Panc1 (cell line): ENCODE results near the gene PECR. TPM values are rescaled to one million over a fixed set of nuclear protein-coding genes. Genes with fewer than 3 reads are reported as not detected.

Experiments used
- ATAC-seq: fragments of 200-7000 bp; cut with Tn5 transposase; 2 replicates; pipeline ENCODE4 v1.9.1; 2020; ENCODE audit warnings: mild to moderate bottlenecking, moderate library complexity
- BruUV-seq: library from RNA; stranded (reverse); fragments of 400-500 nt; replicated peaks from 2 replicates; lab custom pipeline; 2021; lab: Mats Ljungman, UMichigan
- CTCF ChIA-PET: fragments of 300-600 bp; sonication (Branson Sonifier 250); formaldehyde crosslinking; loops from one replicate; lab custom pipeline; 2022; ENCODE audit warnings: antibody characterized with exemption; lab: Charles Lee
- POLR2A ChIA-PET: fragments of 300-600 bp; sonication (Branson Sonifier 250); formaldehyde crosslinking; loops from one replicate; lab custom pipeline; 2022; ENCODE audit warnings: antibody characterized with exemption; lab: Charles Lee
- DNase-seq: peaks from one replicate; pipeline ENCODE4 v3.0.0-alpha.2; 2010; ENCODE audit warnings: low read depth, low spot score
- H3K27ac ChIP-seq: 2 replicates; pipeline ENCODE4 v1.5.1; 2011; ENCODE audit warnings: mild to moderate bottlenecking, low read length, inconsistent platforms
- H3K27me3 ChIP-seq: fragments of 200-500 bp; sonication (Bioruptor generic); 2 replicates; pipeline ENCODE4 v1.6.0; 2014; ENCODE audit warnings: low read length, inconsistent platforms; ENCODE audit not compliant: control insufficient read depth, insufficient read depth
- H3K36me3 ChIP-seq: fragments of 200-500 bp; sonication (Bioruptor generic); 2 replicates; pipeline ENCODE4 v1.5.1; 2014; ENCODE audit warnings: inconsistent platforms, mild to moderate bottlenecking, low read length, moderate library complexity; ENCODE audit not compliant: control insufficient read depth, insufficient read depth
- H3K4me1 ChIP-seq: 2 replicates; pipeline ENCODE4 v1.5.1; 2011; ENCODE audit warnings: inconsistent platforms, mild to moderate bottlenecking, low read length, moderate library complexity; ENCODE audit not compliant: control insufficient read depth, insufficient read depth
- H3K4me3 ChIP-seq, 2 experiments: 2 replicates each; pipeline ENCODE4 v1.5.1; 2011 to 2012; ENCODE audit warnings: low read depth in 2 of 2, low read length in 2 of 2, mild to moderate bottlenecking in 2 of 2, inconsistent platforms in 1 of 2, moderate library complexity in 1 of 2
- H3K9me3 ChIP-seq: fragments of 200-500 bp; sonication (Bioruptor generic); 2 replicates; pipeline ENCODE4 v1.5.1; 2014; ENCODE audit warnings: low read depth, mild to moderate bottlenecking, inconsistent platforms, low read length, moderate library complexity; ENCODE audit not compliant: control insufficient read depth, insufficient read depth
- POLR2AphosphoS5 ChIP-seq: IDR thresholded peaks from 2 replicates; pipeline ENCODE4 v1.6.1; 2012; ENCODE audit warnings: mild to moderate bottlenecking, low read depth, low read length, moderate library complexity
- SIN3A ChIP-seq: IDR thresholded peaks from 2 replicates; pipeline ENCODE4 v1.6.1; 2012; ENCODE audit warnings: low read depth, mild to moderate bottlenecking, low read length, moderate library complexity, borderline replicate concordance; ENCODE audit not compliant: insufficient read depth
- TCF7L2 ChIP-seq: IDR thresholded peaks from 2 replicates; pipeline ENCODE4 v1.6.1; 2011; ENCODE audit warnings: mild to moderate bottlenecking, low read depth, low read length, inconsistent platforms
- in situ Hi-C: cut with HindIII; loops from 2 replicates; pipeline ENCODE4 v1.10.0; 2016; ENCODE audit warnings: low sequenced_read_pairs, low pct_unique_long_range_greater_than_20kb
- intact Hi-C: fragments of 100-400 bp; cut with micrococcal nuclease; formaldehyde crosslinking; loops from one replicate; pipeline ENCODE4 v1.10.0; 2022; ENCODE audit not compliant: unreplicated experiment
- total RNA-seq: library from RNA; stranded (reverse); gene quantifications from one replicate; pipeline ENCODE4 v1.2.1, GENCODE V29; 2021; ENCODE audit not compliant: unreplicated experiment
- TF ChIP-seq, protein P1 (sequence below): fragments of 450-650 bp; IDR thresholded peaks from 2 replicates; pipeline ENCODE4 v1.5.1; 2017; ENCODE audit warnings: mild to moderate bottlenecking
- TF ChIP-seq, protein P2 (sequence below), 2 experiments: IDR thresholded peaks; 2 replicates each; pipeline ENCODE4 v1.6.1; 2011 to 2012; ENCODE audit warnings: low read depth in 2 of 2, control low read depth in 1 of 2, low read length in 1 of 2, mild to moderate bottlenecking in 1 of 2, moderate library complexity in 1 of 2; ENCODE audit not compliant: insufficient read depth in 1 of 2

The PECR gene
- total RNA-seq, 1 experiment from 2014 or later, result 16.5 TPM

- POLR2A ChIA-PET, result no interaction called here
- ATAC-seq, result no peak
- no peaks in the 10 kb centered on the region for H3K36me3 ChIP-seq
- CTCF ChIA-PET, result no interaction called here
- no peak for DNase-seq
- in situ Hi-C loops, result no loop called here
- no peaks in the 10 kb centered on the region for H3K9me3 ChIP-seq
- intact Hi-C loops, result no loop called here
- TF ChIP-seq SIN3A (no peak), POLR2AphosphoS5 (no peak), TCF7L2 (no peak)
- TF ChIP-seq, protein P1, sequence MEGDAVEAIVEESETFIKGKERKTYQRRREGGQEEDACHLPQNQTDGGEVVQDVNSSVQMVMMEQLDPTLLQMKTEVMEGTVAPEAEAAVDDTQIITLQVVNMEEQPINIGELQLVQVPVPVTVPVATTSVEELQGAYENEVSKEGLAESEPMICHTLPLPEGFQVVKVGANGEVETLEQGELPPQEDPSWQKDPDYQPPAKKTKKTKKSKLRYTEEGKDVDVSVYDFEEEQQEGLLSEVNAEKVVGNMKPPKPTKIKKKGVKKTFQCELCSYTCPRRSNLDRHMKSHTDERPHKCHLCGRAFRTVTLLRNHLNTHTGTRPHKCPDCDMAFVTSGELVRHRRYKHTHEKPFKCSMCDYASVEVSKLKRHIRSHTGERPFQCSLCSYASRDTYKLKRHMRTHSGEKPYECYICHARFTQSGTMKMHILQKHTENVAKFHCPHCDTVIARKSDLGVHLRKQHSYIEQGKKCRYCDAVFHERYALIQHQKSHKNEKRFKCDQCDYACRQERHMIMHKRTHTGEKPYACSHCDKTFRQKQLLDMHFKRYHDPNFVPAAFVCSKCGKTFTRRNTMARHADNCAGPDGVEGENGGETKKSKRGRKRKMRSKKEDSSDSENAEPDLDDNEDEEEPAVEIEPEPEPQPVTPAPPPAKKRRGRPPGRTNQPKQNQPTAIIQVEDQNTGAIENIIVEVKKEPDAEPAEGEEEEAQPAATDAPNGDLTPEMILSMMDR, result no peak
- TF ChIP-seq, protein P2, sequence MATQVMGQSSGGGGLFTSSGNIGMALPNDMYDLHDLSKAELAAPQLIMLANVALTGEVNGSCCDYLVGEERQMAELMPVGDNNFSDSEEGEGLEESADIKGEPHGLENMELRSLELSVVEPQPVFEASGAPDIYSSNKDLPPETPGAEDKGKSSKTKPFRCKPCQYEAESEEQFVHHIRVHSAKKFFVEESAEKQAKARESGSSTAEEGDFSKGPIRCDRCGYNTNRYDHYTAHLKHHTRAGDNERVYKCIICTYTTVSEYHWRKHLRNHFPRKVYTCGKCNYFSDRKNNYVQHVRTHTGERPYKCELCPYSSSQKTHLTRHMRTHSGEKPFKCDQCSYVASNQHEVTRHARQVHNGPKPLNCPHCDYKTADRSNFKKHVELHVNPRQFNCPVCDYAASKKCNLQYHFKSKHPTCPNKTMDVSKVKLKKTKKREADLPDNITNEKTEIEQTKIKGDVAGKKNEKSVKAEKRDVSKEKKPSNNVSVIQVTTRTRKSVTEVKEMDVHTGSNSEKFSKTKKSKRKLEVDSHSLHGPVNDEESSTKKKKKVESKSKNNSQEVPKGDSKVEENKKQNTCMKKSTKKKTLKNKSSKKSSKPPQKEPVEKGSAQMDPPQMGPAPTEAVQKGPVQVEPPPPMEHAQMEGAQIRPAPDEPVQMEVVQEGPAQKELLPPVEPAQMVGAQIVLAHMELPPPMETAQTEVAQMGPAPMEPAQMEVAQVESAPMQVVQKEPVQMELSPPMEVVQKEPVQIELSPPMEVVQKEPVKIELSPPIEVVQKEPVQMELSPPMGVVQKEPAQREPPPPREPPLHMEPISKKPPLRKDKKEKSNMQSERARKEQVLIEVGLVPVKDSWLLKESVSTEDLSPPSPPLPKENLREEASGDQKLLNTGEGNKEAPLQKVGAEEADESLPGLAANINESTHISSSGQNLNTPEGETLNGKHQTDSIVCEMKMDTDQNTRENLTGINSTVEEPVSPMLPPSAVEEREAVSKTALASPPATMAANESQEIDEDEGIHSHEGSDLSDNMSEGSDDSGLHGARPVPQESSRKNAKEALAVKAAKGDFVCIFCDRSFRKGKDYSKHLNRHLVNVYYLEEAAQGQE (IDR thresholded peaks at IDR 0.05; ENCODE audit: insufficient read depth in 1 of 2, low read depth in 2 of 2, low read length in 1 of 2), result no peak
- BruUV-seq, result no TSS peak
- H3K27ac ChIP-seq, result no peak overlapping the region
- no peak overlapping the region for H3K4me3 ChIP-seq
- H3K27me3 ChIP-seq, result no peaks in the 10 kb centered on the region
- H3K4me1 ChIP-seq, result peaks cover 7% of the 10 kb centered on the region; the same call in 1 of the 2 replicates
These were observed 4.7 kb upstream of the PECR start for GRCh38 chr2:216086207-216086893.

- ChIA-PET POLR2A (no interaction called here), CTCF (no interaction called here)
- Histone ChIP-seq H3K4me3 (no peak overlapping the region), H3K27me3 (no peaks in the 10 kb centered on the region), H3K9me3 (no peaks in the 10 kb centered on the region), H3K4me1 (peaks cover 11% of the 10 kb centered on the region; the same call in 1 of the 2 replicates), H3K27ac (no peak overlapping the region), H3K36me3 (no peaks in the 10 kb centered on the region)
- no TSS peak for BruUV-seq
- TF ChIP-seq SIN3A (no peak), TCF7L2 (no peak), POLR2AphosphoS5 (no peak)
- TF ChIP-seq, protein P2 (IDR thresholded peaks at IDR 0.05; ENCODE audit: insufficient read depth in 1 of 2, low read depth in 2 of 2, low read length in 1 of 2), result no peak
- TF ChIP-seq, protein P1, result no peak
- intact Hi-C loops, result no loop called here
- ATAC-seq (no peak), DNase-seq (no peak)
- in situ Hi-C loops, result no loop called here
These were observed 2.9 kb upstream of the PECR start for GRCh38 chr2:216084547-216084946.
